OCI-LY7 (cell line): ENCODE results near the gene RALGAPA2. TPM values are rescaled to one million over a fixed set of nuclear protein-coding genes. Genes with fewer than 3 reads are reported as not detected.

Experiments used
- BruUV-seq: library from RNA; stranded (reverse); fragments of 400-500 nt; replicated peaks from 2 replicates; lab custom pipeline; 2021; lab: Mats Ljungman, UMichigan
- CTCF ChIA-PET: fragments of 300-600 bp; sonication (Branson Sonifier 250); formaldehyde crosslinking; loops from one replicate; lab custom pipeline; 2022; ENCODE audit warnings: antibody characterized with exemption; ENCODE audit not compliant: unreplicated experiment; lab: Charles Lee
- POLR2A ChIA-PET: fragments of 300-600 bp; sonication (Branson Sonifier 250); formaldehyde crosslinking; loops from one replicate; lab custom pipeline; 2022; ENCODE audit warnings: antibody characterized with exemption; lab: Charles Lee
- DNase-seq: peaks from one replicate; pipeline ENCODE4 v3.0.0-alpha.2; 2015; ENCODE audit warnings: low spot score
- H2AFZ ChIP-seq: fragments of 200-600 bp; sonication (generic), shearing (Covaris generic); 2 replicates; pipeline ENCODE4 v1.6.1; 2014; ENCODE audit warnings: mild to moderate bottlenecking, antibody characterized with exemption, low read length, moderate library complexity
- H3K27ac ChIP-seq: fragments of 200-600 bp; sonication (generic); 2 replicates; pipeline ENCODE4 v1.5.1; 2014; ENCODE audit warnings: mixed run types, low read depth, mild to moderate bottlenecking, moderate library complexity, low read length, inconsistent platforms; ENCODE audit not compliant: poor library complexity, severe bottlenecking
- H3K36me3 ChIP-seq: fragments of 200-600 bp; sonication (generic); 2 replicates; pipeline ENCODE4 v1.6.1; 2014; ENCODE audit warnings: mild to moderate bottlenecking, antibody characterized with exemption, low read length, moderate library complexity, mixed read lengths; ENCODE audit not compliant: insufficient read depth
- H3K4me1 ChIP-seq: fragments of 200-600 bp; sonication (generic); 2 replicates; pipeline ENCODE4 v1.5.1; 2014; ENCODE audit warnings: mild to moderate bottlenecking, low read length; ENCODE audit not compliant: insufficient read depth, poor library complexity, severe bottlenecking
- H3K4me2 ChIP-seq: fragments of 200-600 bp; sonication (generic); 2 replicates; pipeline ENCODE4 v1.6.1; 2014; ENCODE audit warnings: mild to moderate bottlenecking, low read length
- H3K4me3 ChIP-seq: fragments of 200-600 bp; sonication (generic); 2 replicates; pipeline ENCODE4 v1.5.1; 2014; ENCODE audit warnings: mild to moderate bottlenecking, low read depth, low read length; ENCODE audit not compliant: poor library complexity, severe bottlenecking
- H3K79me2 ChIP-seq: fragments of 200-600 bp; sonication (generic); 2 replicates; pipeline ENCODE4 v1.6.1; 2016; ENCODE audit warnings: low read depth, mild to moderate bottlenecking, low read length, moderate library complexity, mixed read lengths; ENCODE audit not compliant: insufficient read depth
- H3K9me2 ChIP-seq: fragments of 200-600 bp; sonication (generic); 2 replicates; pipeline ENCODE4 v1.6.1; 2016; ENCODE audit warnings: mild to moderate bottlenecking, low read length, mixed read lengths; ENCODE audit not compliant: insufficient read depth
- H3K9me3 ChIP-seq: fragments of 200-600 bp; sonication (generic); 2 replicates; pipeline ENCODE4 v1.6.1; 2014; ENCODE audit warnings: mild to moderate bottlenecking, mixed run types, low read length, mixed read lengths
- H4K20me1 ChIP-seq: fragments of 200-600 bp; sonication (generic); 2 replicates; pipeline ENCODE4 v1.6.1; 2014; ENCODE audit warnings: mild to moderate bottlenecking, antibody characterized with exemption, low read length, moderate library complexity, mixed read lengths; ENCODE audit not compliant: insufficient read depth
- EZH2phosphoT487 ChIP-seq: fragments of 200-600 bp; sonication (generic); IDR thresholded peaks from 2 replicates; pipeline ENCODE4 v1.6.1; 2018; ENCODE audit warnings: low read depth, borderline replicate concordance, mild to moderate bottlenecking, mixed run types, antibody characterized with exemption, low read length, moderate library complexity, mixed read lengths
- intact Hi-C: fragments of 100-400 bp; cut with micrococcal nuclease; formaldehyde crosslinking; loops from one replicate; pipeline ENCODE4 v1.10.0; 2022; ENCODE audit not compliant: unreplicated experiment
- total RNA-seq, 2 experiments: library from RNA; depleted of rRNA in 1 of 2; stranded (reverse); fragments of >200 nt in 1 of 2; shearing (Covaris generic) in 1 of 2; gene quantifications; 2 replicates each; pipeline ENCODE4 v1.2.3, GENCODE V29; 2014 to 2022
- TF ChIP-seq, protein P1 (sequence below): fragments of 200-600 bp; sonication (generic); conservative IDR thresholded peaks from 2 replicates; pipeline ENCODE4 v1.5.1; 2014; ENCODE audit warnings: mild to moderate bottlenecking, antibody characterized with exemption, low read length, moderate library complexity, mixed read lengths

RALGAPA2 gene
- total RNA-seq, 2 experiments from 2014 or later, result 9.1 to 17.8 TPM

DNA sequence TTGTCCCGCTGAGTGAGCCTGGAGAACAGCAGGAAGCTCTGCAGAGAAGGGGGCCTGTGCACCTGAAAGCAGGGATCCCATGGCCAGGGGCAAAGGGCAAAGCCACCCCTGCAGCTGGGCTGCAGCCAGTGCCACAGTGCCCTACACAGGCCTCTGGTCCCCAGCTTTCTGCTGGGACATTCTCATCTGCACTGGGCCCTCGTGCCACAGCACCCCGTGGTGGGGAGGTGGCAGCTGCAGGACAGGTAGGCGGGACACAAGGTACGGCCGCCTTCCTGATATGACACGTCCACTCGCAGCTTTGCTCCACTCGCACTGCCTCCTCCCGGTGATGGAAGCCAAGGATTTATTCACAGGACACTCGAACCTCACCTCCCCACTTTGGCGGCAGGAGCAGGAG, 317.4 kb downstream of the RALGAPA2 start:
- DNase-seq, result no peak
- Histone ChIP-seq H3K9me2 (no peaks in the 10 kb centered on the region), H3K9me3 (no peaks in the 10 kb centered on the region), H3K36me3 (no peaks in the 10 kb centered on the region), H4K20me1 (no peaks in the 10 kb centered on the region), H3K79me2 (no peaks in the 10 kb centered on the region), H3K4me2 (no peak overlapping the region), H3K4me1 (no peaks in the 10 kb centered on the region), H3K27ac (no peak overlapping the region), H3K4me3 (no peak overlapping the region), H2AFZ (no peak overlapping the region)
- no TSS peak for BruUV-seq
- CTCF ChIA-PET, result no interaction called here
- POLR2A ChIA-PET, result interaction anchor here (0.6 to 0.7 kb wide), 3 partner anchors 1255 to 1702 kb away, joined by 3 to 8 read pairs (median 4); no protein-coding TSS in a partner anchor
- intact Hi-C loops, result no loop called here
- TF ChIP-seq, protein P1, sequence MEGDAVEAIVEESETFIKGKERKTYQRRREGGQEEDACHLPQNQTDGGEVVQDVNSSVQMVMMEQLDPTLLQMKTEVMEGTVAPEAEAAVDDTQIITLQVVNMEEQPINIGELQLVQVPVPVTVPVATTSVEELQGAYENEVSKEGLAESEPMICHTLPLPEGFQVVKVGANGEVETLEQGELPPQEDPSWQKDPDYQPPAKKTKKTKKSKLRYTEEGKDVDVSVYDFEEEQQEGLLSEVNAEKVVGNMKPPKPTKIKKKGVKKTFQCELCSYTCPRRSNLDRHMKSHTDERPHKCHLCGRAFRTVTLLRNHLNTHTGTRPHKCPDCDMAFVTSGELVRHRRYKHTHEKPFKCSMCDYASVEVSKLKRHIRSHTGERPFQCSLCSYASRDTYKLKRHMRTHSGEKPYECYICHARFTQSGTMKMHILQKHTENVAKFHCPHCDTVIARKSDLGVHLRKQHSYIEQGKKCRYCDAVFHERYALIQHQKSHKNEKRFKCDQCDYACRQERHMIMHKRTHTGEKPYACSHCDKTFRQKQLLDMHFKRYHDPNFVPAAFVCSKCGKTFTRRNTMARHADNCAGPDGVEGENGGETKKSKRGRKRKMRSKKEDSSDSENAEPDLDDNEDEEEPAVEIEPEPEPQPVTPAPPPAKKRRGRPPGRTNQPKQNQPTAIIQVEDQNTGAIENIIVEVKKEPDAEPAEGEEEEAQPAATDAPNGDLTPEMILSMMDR, result no peak
- no peak for TF ChIP-seq EZH2phosphoT487

DNA sequence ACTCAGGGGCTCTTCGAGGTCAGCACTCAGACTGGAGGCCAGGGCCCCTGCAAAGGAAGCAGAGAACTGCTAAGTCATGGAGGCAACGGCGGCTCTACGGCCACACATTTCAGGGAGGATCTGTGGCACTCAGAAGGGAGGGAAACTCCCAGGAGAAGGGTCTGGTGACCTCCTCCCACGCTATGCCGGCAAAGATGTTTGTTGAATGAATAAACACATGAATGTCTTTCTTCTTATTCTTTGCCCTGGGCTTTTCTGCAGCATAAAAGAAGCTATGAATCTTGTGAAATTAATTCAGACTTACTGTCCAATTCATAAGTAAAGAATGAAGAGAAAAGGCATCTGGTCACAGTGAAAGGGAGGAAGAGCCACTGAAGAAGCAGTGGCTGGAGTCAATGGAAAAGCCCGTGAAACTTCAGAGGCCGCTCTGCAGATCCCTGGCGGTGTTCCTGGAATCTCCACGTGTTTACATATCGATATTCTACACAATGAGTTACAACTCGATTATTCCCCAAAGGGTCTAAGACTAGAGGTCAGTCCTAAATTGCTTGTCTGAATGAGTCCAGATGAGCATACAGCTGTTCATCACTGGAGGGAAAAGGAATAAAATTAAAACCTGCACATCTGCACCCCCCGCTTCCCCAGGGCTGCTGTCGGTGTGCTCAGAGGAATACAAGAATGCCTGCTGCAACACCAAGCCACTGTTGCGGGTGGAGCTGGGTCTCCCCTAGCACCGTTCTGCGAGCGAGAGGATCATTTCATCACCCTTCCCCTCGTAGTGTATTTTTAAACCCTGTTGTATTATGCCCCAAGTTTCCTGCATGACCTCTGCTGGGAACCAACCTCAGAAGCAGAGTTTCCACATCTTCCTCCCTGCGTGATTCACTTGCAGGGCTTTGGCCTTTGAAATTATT, 319.0 kb downstream of the RALGAPA2 start:
- CTCF ChIA-PET, result no interaction called here
- H3K27ac ChIP-seq, result no peak overlapping the region
- no peak overlapping the region for H3K4me2 ChIP-seq
- DNase-seq, result no peak
- TF ChIP-seq, protein P1, result no peak
- TF ChIP-seq EZH2phosphoT487, result no peak
- intact Hi-C loops, result no loop called here
- POLR2A ChIA-PET, result no interaction called here
- no peaks in the 10 kb centered on the region for H4K20me1 ChIP-seq
- no peaks in the 10 kb centered on the region for H3K9me3 ChIP-seq
- no TSS peak for BruUV-seq
- no peaks in the 10 kb centered on the region for H3K4me1 ChIP-seq
- no peak overlapping the region for H3K4me3 ChIP-seq
- H3K79me2 ChIP-seq, result no peaks in the 10 kb centered on the region
- no peaks in the 10 kb centered on the region for H3K36me3 ChIP-seq
- no peaks in the 10 kb centered on the region for H3K9me2 ChIP-seq
- H2AFZ ChIP-seq, result no peak overlapping the region

DNA sequence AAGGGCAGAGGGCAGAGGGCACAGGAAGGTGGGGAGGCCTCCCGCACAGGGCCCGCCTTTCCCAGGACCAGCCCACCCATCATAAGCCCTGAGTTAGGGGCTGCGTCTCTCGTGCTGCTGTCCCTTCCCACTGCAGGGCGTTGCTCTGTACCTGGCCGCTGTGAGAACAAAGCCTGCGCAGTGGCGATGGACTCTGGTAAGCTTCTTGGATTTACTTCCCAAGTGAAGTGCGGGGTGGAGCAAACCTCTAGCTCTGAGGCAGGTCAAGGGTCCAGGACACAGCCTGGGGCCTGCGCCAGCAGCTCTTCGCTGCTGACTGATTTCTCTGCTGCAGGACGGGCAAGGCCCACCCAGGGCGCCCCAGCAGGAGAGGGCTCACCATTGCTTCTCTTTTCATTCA, 320.7 kb downstream of the RALGAPA2 start:
- DNase-seq, result no peak
- no peak overlapping the region for H3K4me3 ChIP-seq
- BruUV-seq, result no TSS peak
- H3K9me3 ChIP-seq, result no peaks in the 10 kb centered on the region
- H3K27ac ChIP-seq, result no peak overlapping the region
- no peaks in the 10 kb centered on the region for H4K20me1 ChIP-seq
- no peaks in the 10 kb centered on the region for H3K4me1 ChIP-seq
- TF ChIP-seq, protein P1, result no peak
- no peak for TF ChIP-seq EZH2phosphoT487
- intact Hi-C loops, result no loop called here
- H3K9me2 ChIP-seq, result no peaks in the 10 kb centered on the region
- CTCF ChIA-PET, result no interaction called here
- H3K4me2 ChIP-seq, result no peak overlapping the region
- H3K36me3 ChIP-seq, result no peaks in the 10 kb centered on the region
- H2AFZ ChIP-seq, result no peak overlapping the region
- POLR2A ChIA-PET, result no interaction called here
- H3K79me2 ChIP-seq, result no peaks in the 10 kb centered on the region
